Endothelial cell of umbilical vein (primary cell): Measurements from ENCODE around the gene FUBP3.

Source experiments
- EZH2 ChIP-seq: IDR thresholded peaks from 2 replicates; pipeline ENCODE4 v1.6.1; 2012; ENCODE audit warnings: borderline replicate concordance, low read depth, mild to moderate bottlenecking, moderate library complexity, low read length, inconsistent platforms; ENCODE audit not compliant: severe bottlenecking
- FOS ChIP-seq: IDR thresholded peaks from 2 replicates; pipeline ENCODE4 v1.6.1; 2011; ENCODE audit warnings: mild to moderate bottlenecking, low read length, moderate library complexity, borderline replicate concordance; ENCODE audit not compliant: insufficient read depth
- GATA2 ChIP-seq: IDR thresholded peaks from 2 replicates; pipeline ENCODE4 v1.7.0; 2011; ENCODE audit warnings: low read depth, mild to moderate bottlenecking, moderate library complexity, mixed read lengths, low read length; ENCODE audit not compliant: insufficient read length, insufficient read depth
- JUN ChIP-seq: IDR thresholded peaks from 2 replicates; pipeline ENCODE4 v1.6.1; 2011; ENCODE audit warnings: borderline replicate concordance, low read depth; ENCODE audit not compliant: insufficient read length, insufficient read depth
- MYC ChIP-seq: IDR thresholded peaks from one replicate; pipeline ENCODE4 v1.6.1; 2011; ENCODE audit warnings: mild to moderate bottlenecking, low read depth, low read length
- POLR2A ChIP-seq: IDR thresholded peaks from 2 replicates; pipeline ENCODE4 v1.6.1; 2012; ENCODE audit warnings: low read depth, mild to moderate bottlenecking, control low read depth, low read length
- POLR2AphosphoS5 ChIP-seq: IDR thresholded peaks from 2 replicates; pipeline ENCODE4 v1.6.1; 2012; ENCODE audit warnings: low read depth, mild to moderate bottlenecking, control low read depth, low read length, moderate library complexity; ENCODE audit not compliant: insufficient read depth
- TF ChIP-seq, protein P1 (sequence below), 2 donors: IDR thresholded peaks; 1 replicate in 1 of 2; 2 replicates in 1 of 2; pipeline ENCODE4 v1.5.1; 2011; ENCODE audit warnings: low read length in 2 of 2, mild to moderate bottlenecking in 2 of 2, moderate library complexity in 2 of 2, control low read depth in 1 of 2, inconsistent platforms in 1 of 2, low read depth in 1 of 2; ENCODE audit not compliant: insufficient read depth in 1 of 2; ENCODE audit errors: extremely low read depth in 1 of 2
- TF ChIP-seq, protein P2 (sequence below): IDR thresholded peaks from 2 replicates; pipeline ENCODE4 v1.6.1; 2011; ENCODE audit not compliant: insufficient read depth, insufficient read length

DNA sequence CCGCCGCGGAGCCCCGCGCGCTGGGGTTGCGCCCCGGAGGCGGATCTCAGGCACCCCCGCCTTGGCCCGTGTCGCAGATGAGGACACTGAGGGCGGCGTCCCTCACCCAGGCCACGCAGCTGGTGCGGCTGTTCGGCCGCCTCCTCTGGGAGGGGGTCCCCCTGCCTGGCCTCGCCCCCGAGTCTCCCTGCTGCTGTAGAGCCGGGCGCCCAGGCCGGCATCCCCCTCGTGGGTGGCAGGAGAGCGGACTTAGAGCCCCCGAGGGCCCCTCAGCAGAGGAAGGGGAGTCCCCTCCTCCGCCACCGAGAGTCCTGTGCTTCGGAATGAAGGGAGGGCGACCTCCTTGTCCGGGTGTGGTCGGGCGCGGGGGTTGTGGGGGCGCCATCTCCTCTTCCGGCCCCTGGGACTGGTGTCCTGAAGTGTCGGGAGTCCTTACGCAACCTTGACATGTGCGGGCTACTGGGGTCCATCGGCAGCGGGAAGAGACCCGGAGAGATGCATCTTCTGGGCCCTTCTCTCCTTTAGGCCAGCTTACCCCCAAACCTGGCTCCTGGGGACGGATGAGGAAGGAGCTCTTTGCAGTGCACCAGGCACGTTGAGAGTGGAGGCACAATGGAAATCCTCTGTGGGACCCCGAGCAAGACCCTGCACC is 102.5 kb downstream of the FUBP3 start:
- no peak for TF ChIP-seq POLR2AphosphoS5
- TF ChIP-seq, protein P1, sequence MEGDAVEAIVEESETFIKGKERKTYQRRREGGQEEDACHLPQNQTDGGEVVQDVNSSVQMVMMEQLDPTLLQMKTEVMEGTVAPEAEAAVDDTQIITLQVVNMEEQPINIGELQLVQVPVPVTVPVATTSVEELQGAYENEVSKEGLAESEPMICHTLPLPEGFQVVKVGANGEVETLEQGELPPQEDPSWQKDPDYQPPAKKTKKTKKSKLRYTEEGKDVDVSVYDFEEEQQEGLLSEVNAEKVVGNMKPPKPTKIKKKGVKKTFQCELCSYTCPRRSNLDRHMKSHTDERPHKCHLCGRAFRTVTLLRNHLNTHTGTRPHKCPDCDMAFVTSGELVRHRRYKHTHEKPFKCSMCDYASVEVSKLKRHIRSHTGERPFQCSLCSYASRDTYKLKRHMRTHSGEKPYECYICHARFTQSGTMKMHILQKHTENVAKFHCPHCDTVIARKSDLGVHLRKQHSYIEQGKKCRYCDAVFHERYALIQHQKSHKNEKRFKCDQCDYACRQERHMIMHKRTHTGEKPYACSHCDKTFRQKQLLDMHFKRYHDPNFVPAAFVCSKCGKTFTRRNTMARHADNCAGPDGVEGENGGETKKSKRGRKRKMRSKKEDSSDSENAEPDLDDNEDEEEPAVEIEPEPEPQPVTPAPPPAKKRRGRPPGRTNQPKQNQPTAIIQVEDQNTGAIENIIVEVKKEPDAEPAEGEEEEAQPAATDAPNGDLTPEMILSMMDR (IDR thresholded peaks at IDR 0.05; ENCODE audit: extremely low read depth in 1 of 2, insufficient read depth in 1 of 2, low read depth in 1 of 2, low read length in 2 of 2) = no peak
- no peak for TF ChIP-seq POLR2A
- TF ChIP-seq MYC = no peak
- TF ChIP-seq, protein P2, sequence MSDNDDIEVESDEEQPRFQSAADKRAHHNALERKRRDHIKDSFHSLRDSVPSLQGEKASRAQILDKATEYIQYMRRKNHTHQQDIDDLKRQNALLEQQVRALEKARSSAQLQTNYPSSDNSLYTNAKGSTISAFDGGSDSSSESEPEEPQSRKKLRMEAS = no peak
- no peak for TF ChIP-seq FOS
- TF ChIP-seq EZH2 = no peak
- TF ChIP-seq JUN = no peak
- no peak for TF ChIP-seq GATA2
